Activated CD4-positive, CD25-positive, alpha-beta regulatory T cell treated with anti-CD3 and anti-CD28 coated beads, Interleukin-2, amount 50 U/mL, for 16 hours (primary cell): Measurements from ENCODE around the gene CAPN14.
"Not testable (repeated sequence)": the region's sequence is repeated elsewhere in the genome, so short reads cannot be mapped to it uniquely, and the experiment has no call there.

Source experiments
- DNase-seq: peaks from one replicate; pipeline ENCODE4 v3.0.0-alpha.2; 2020; ENCODE audit warnings: low read depth, low spot score

CAPN14 gene

DNA sequence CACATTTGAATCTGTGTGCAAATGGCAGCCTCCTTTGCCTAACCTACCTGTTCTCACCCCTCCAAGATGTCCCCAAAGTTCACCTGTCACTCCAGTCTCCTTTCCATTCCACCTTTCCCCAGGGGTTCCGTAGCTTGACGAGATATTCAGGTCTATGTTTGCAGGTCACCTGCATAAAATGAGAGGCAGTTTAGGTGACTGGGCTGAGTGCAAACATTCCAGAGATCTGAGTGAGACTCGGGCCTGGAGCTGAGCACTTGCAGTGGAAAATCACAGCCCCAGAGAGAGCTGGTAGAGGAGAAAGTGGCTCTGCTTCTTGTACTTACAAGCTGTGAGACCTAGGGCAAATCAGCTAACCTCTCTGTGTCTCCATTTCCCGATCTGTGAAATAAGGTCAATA is 20.1 kb downstream of the CAPN14 start:
- no peak for DNase-seq

DNA sequence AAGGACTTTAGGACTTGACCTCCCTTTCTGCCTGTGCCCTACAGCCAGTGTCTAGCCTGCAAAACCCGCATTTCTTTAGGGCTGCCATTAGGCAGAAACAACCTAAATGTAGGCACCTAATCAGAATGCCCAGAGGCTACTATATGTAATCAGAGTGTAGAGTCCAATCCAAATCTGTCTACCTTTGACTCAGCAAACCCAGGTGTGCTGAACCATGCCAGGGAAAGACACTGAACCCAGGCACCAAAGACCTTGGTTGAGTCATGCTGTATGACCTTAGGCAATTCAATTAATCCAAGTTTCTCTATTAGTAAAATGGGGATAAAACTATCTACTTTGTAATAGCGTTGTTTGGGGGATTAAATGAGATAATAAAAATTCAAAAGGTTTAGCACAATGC is 20.7 kb downstream of the CAPN14 start:
- no peak for DNase-seq

DNA sequence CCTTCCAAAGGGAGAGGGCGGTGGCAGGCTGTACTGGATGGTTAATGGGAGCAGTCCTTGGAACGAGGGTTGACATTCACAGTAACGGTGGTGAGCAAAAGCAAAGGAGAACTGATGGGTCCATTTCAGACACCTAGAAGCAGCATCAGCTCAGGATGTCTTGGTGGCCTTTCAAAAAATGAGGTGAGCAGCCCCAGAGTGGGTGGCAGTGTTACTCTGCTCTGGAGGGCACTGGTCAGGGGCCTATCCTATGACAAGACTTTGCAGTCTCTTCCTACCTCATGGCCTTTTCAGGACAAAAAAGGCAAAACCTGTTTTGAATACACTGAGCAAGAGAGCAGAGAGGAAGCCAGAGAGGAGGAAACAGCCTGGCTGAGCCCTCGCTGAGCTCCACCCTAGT is 23.5 kb downstream of the CAPN14 start:
- DNase-seq: no peak

DNA sequence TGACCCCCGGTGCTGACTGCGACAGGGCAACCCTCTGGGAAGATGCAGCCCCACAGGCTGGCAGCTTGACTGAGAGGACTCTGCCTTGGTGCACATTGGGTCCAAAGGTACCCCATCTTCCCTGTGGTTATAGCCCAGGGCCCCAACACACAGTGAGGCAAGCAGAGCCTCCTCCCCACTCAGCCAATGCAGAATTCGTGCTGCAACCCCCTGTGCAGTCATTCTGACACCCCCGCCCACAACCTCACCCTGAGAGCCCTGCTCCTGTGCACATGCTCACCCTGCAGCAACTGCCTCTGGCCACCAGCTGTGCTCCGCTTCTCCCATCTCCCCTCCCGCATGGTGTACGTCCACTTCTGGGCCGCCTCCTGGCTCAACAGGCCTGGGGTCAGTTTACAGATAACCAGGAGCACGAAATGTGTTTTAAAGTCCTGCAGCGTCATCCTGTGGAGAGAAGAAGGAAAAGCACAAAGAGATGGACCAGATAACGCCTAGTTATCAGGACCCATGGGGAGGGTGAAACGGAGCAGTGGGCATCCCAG is 24.4 kb downstream of the CAPN14 start:
- no peak for DNase-seq

DNA sequence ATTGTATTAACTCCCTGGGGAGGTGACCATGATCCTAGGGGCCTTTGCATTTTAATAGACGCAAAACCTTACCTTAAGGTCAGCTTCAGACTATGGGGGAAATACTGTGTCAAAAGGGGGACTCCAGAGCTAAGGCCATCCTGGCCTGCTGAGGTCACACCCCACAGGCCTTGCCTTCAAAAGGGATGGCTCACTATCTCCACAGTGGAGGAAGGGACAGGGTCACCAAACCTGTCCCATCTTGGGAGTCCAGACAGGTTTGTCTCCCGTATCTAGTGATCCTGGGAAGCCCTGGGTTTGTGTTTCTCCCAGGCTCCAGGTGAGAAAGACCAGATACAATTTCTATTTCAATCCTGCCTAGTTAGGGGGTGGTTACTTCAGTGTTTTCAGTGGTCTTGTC is 24.9 kb downstream of the CAPN14 start:
- DNase-seq: no peak

DNA sequence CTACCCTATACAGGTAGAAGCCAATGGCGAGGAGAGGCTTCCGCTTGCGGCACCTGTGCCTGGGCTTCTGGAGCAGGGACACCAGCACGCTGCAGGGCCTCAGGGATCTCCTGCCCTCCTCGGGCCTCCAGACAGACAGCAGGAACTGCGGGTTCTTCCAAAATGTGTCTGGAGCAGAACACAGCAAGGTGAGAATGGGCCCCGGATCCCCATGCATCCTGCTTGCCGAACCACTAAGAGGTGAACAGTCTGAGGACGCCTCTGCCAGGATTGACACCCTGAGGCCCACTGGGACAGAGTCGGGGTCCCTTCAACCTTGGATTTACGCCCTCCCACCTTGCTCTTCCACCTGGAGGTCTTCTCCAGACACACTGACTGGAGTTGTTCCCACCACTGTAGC is 25.4 kb downstream of the CAPN14 start:
- DNase-seq: no peak

DNA sequence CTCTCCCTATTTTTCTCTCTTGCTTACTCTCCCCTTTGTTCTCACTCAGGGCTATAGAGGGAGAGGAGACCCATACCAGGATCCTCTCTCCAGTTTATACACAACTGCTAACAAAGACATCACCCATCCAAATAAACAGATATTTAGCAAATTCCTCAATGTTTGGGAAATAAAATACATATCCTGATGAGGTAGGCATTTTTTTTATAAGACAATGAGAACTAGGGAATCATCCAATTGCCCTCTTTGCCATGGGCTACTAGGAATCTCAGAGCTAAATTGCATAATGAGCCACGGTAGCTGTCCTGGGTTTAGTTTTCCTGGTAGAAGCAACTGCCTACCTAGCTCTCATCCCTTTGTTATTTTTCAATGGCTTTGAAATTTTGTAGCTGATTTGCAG is 27.1 kb downstream of the CAPN14 start:
- no peak for DNase-seq

DNA sequence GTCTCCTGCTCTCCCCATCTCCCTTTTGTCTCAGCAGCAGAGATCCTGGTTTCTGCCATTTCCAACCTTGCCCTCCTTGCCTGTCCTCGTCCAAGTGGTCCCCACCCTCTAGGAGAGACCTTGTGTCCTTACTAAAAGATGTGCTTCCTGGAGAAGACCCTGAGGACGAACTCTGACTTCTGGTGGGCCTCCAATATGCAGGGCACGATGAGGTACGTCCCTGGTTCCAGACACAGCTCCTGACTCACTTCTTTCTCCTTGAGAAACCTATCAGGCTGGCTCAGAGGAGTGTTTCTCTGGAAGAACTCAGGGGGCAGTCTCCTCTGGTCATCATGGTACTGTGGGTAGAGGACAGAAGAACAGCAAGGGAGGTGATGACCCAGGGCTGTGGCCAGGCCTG is 28.2 kb downstream of the CAPN14 start:
- no peak for DNase-seq

DNA sequence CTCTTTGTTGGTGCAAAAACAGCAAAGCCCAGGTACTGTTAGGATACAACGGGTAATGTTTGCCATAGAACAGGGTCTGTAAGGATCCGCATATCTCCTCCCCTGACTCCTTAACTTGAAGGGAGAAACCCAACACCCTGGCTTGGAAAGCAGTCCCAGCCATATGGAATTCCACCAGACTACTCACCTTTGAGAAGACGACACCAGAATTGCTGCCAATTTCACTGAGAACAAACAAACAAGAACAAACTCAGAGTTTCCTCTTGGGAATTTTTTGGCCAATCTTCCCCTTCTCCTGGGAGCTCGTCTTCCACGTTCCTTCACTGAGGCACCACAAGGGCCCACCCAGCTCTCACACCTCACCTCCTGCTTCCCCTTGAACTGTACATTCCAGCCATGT is 29.2 kb downstream of the CAPN14 start:
- no peak for DNase-seq

DNA sequence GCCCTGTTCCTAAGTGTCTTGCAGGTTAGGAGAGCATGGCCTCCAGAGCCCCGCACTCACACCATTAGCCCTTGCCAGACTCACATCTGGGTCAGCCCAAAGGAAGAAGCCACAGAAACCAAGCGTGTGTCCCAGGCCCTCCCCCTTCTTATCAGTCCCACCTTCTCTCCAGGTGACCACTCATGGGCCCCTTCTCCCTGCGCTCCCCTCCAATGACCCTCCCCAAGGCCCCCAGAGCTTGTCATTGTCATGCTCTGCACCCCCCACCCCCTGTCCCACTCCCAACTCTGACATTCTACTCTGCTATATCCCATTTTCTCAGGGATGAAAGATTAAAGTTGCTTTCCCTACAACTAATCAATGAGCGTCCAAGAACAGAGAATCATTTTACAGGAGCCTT is 30.1 kb downstream of the CAPN14 start:
- no peak for DNase-seq

DNA sequence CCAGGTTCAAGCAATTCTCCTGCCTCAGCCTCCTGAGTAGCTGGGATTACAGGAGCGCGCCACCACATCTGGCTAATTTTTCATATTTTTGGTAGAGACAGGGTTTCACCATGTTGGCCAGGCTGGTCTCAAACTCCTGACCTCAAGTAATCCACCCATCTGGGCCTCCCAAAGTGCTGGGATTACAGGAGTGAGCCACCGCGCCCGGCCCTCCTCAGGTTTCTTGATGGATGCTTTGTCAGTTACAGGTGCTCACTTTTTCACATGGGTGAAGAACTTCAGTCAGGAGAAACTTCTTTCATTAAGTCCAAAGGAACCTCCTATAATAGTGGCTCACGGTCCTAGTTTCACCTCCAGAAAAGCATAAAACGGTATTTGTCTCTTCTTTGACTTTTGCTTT is 33.3 kb downstream of the CAPN14 start:
- not testable (repeated sequence) for DNase-seq

DNA sequence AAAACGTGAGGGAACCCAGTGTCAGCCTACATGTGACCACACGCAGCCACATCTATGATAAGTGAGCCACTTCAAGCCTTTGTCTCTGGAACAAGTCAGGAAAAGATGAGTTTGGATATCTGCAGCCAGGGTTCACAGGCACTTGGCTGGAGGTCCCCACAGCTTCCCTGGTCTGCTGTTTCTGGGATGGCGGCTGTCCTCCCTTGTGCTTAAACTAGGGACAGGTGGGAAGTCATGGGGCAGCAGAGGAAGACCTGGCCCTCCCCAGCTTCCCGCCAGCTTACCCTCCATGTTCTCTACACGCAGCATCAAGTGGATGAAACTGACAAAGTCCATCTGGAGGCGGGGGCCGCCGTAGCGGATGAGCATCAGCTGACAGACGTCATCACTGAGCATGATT is 40.6 kb downstream of the CAPN14 start:
- no peak for DNase-seq

DNA sequence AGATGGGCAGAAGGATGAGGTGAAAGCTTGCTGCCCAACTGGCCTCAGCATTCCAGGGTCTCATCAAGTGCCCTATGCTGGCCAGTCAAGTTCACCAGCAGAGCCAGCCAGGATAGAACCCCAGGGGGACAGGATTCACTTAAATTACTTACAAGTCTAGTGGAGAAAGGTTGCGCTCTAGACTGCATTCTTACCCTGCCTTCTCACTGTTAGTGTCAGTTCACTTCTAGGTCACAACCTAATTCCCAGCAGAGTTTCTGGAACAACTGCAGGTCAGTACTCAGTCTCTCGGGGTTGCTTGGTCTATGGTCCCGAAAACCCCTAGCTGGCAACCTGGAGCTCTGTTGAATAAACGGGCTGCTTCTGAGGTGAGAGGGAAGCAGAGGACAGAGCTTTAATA is 46.2 kb downstream of the CAPN14 start:
- DNase-seq: no peak

DNA sequence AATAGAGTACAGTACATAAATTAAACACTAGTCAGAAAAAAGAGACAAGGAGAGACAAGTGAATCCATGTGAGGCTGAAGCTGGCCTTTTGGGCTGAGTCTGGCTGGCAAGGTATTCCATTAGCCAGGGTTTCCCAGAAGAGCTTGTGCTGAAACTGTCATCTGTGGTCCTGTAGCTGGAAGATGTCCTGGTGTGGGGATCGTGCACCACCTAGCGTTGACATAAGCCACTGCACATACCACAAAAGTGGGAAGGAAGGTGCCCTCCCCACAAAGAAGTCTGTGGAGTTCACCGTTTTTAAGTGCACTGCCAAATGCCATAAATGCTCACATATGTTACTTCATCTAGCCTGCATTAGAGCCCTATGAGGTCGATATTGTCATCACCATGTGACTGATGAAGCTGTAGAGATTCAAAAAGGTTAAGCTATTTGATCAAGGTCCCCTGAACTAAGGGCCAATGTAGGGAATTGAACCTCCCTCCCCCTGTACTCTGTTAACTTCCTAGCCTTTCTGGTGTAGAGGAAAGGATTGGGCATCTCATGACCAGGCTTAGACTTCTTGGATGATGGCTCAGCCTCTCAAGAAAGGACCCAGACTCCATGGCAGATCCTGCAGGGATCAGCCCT is 47.1 kb downstream of the CAPN14 start:
- DNase-seq: no peak

DNA sequence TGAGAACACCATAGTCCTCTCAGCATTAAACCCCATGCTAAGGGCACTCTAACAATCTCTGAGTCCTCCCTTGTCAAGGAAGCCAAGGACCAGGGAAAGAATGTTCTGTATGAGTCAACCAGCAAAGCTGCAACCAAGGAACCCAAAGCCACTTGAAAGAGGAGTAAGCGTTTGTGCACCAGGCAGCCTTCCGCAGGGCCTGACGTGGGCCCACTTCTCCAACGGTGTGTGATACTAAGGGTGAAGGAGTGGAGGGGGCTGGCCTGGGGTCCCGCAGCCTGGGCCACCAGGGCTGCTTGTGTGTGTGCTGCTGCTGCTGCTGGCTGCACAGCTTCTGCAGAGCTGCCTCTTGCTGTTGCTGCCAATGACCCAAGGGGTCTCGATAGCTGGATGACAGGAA is 49.0 kb downstream of the CAPN14 start:
- no peak for DNase-seq

DNA sequence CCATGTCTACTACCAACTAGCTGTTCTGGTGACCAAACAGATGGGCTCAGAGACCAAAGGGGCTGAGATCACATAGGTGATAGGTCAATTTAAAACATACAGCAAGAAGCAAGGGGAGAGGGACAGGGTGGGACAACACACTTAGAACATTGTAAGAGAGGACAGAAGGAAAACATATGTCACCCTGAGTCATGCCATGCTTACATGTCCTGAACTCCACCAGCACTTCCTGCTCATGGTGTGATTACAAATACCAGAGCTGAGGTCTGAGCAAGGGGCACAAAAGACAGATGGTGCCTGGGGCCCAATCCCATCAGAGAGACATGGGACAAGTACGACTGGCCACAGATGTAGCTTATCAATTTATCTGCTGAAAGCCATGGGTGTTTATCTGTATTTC is 50.4 kb downstream of the CAPN14 start:
- DNase-seq: no peak

DNA sequence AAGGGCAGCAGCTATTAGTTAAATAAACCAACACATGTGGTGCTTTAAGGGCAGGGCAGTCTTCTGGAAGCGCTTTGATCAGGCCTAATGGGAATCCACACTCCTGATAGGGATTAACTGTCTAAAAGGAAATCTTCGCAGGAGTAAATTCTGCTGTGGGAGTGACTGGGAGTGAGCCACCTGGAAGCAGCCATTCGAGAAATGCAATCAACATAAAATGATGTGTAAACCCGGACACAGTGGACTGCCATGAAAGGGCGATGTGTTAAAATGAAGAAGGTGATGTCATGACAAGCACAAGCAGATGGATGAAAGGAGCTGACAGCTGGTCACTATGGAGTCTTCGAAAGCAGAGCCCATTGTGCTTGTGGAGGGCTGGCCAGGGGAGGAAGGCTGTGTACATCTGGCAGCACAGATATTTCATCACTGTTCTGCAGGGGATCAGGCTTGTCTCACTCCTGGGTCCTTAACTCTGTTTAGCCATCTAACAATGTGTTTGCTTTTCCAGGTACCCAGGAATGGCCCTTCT is 54.2 kb downstream of the CAPN14 start:
- DNase-seq: no peak

DNA sequence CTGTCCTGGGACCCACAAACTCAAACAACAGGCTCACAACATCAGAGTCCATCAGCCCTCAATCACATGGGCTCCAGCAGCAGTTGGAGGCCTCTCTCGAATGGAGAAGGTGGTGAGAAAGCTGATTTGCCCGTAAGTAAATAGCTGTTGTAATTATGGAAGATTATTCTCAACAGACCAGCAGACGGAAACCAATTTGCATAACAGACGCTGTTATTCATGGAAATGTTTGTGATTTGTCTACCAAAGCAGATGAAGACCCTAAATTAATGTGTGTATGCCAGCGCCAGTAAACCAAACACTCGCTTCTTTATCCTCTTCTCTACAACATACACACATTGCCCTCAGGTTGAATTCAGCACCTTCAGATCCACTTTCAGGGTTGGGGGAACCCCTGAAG is 55.7 kb downstream of the CAPN14 start:
- DNase-seq: no peak

DNA sequence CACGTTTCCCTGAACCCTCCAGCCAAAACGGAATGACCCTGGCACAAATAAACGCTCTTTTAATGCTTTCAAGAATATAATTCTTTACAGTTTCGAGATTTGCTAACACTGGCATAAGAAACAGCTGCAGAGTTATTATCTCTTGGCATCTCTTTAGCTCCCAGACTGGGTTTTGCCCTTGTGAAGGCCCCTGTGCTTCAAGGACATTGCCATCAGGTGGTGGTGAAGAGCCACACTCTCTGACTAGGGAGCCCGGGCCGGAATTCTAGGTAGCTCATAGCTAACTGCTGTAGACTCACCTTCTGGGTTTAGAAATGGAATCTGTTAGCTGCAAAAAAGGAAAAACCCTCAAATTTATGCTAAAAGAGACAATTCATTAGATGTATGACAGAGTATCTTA is 65.8 kb downstream of the CAPN14 start:
- DNase-seq: no peak

DNA sequence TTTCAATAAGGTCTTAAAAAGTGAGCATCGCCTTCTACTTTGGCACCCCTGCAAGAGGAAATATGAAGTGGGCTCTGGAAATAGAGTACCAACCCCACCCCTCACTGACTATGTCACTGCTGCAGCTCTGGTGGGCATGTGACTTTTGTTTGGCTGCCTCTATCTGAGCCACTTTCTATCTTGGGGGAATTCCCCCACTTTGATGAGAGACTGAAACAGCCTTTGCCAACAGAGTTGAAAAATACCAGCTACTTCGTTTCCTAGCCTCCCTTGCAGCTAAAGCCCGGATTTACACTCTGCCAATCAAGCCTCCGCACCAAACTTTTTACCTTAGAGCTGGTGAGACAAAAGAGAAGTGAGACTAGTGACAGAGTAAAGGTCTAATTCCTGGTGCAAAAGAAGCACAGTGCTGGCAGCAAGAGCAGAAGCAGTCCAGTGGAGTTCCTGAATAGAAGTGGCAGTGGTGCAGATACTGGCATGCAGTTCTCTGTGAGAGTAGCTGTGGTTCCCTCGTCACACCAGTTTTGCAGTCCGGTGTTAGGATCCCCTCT is 67.1 kb downstream of the CAPN14 start:
- DNase-seq: no peak

DNA sequence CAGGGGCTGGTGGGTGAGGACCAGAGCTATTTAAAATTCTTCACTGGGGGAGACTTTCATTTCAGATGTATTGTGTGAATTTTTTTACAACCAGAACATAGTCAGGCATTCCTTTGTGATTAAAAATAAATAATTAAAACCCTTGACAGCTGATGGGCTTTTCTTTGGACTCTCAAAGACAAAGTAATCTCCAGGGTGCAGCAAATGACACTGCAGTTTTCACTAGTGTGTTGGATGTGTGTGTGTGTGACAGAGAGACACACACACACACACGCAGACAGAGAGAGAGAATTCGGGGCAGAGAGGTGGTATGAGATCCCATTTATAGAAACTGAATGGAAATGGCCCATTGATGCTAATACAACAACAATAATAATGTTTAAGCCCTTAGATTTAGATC is 68.8 kb downstream of the CAPN14 start:
- DNase-seq: no peak

DNA sequence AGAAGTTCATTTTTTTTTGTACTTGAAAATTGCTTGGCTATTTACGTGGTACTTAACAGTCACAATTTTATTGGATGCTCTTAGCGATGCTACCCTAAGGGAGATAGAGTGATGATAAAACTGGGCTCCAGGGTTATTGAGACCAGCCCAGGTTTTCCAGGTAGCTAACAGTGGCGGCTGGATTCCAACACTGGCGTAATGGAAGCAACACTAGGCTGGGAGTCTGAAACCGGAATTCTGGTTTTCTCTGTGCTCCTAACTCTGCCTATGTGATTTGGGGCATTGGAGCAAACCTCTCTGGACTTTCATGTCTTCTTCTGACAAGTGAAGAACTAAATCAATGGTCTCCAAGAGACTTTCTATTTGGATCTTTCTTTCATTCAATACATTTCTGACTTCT is 69.7 kb downstream of the CAPN14 start:
- DNase-seq: no peak

DNA sequence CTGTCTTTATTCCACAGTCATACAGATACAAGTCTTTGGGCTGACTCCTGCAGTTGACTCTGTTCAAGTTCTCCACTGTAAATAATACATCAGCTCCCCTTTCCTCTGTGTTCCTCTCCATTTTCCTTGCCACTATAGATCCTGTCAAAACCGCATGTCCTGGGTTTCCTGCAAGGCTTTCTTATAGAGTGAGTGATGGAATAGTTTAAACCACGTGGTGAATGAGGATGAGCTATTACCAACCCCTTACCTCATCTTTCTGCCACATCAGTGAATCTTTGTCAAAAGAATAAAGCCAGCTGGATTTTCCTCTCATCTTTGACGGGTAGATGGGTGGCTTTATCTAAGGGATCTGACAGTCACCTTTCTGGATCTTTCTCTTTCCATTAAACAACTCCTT is 75.2 kb downstream of the CAPN14 start:
- no peak for DNase-seq
